HG02798 (cell line): ENCODE data around the gene CCBE1.

Experiments
- ATAC-seq: cut with Tn5 transposase; IDR thresholded peaks from one replicate; pipeline ENCODE4 v1.9.1; 2021; ENCODE audit warnings: mild to moderate bottlenecking; ENCODE audit not compliant: unreplicated experiment, poor library complexity

CCBE1 gene

DNA sequence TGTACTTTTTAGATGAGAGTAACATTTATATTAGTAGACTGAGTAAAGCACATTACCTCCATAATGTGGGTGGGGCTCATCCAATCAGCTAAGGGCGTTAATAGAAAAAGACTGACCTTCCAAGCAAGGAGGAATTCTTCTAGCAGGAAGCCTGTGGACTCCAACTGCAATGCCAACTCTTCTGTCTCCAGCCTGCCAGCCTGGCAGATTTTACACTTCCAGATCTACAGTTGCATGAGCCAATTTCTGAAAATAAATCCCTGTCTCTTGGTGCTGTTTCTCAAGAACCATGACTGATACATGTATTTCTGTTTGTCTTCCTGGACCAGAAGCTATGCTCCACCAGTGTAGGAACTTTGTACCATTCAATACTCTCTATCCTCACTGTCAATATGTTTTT is 269.2 kb downstream of the CCBE1 start:
- no peak for ATAC-seq

DNA sequence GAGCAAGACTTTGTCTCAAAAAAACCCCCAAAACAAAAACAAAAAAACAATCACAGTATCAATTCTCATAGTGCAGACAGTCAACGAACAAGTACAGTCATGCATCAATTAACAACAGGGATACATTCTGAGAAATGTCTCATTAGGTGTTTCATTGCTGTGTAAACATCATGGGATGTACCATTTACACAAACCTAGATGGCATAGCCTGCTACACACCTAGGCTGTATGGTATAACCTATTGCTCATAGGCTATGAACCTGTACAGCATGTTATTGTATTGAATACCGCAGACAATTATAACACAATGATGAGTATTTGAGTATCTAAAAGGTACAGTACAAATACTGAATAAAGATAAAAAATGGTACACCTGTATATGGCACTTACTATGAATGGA is 270.4 kb downstream of the CCBE1 start:
- no peak for ATAC-seq

DNA sequence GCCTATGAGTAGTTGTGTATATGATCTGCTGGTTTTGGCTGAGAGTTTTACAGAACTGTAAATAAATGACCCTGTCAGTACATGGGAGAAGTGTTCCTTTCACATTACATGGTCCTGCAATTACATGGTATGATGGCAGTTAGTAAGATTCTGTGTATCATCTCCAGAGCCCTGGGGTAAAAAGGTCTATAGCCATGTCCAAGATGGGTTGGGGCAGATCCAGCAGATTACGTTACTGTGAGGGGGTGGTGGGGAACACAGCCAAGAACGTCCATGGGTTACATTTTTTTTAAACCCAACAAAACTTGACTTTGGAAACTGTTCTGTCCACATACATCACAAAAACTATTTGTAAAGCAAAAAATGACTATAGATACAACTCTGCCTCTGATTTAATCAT is 274.0 kb downstream of the CCBE1 start:
- ATAC-seq = no peak

GRCh38 chr18:59420244-59420643 is 277.0 kb downstream of the CCBE1 start:
- no peak for ATAC-seq

- ATAC-seq = no peak
Observed at GRCh38 chr18:59419386-59419785, 277.8 kb downstream of the CCBE1 start.

GRCh38 chr18:59416818-59417217 is 280.4 kb downstream of the CCBE1 start:
- ATAC-seq = no peak

GRCh38 chr18:59414111-59414653 is 283.0 kb downstream of the CCBE1 start:
- ATAC-seq = no peak

DNA sequence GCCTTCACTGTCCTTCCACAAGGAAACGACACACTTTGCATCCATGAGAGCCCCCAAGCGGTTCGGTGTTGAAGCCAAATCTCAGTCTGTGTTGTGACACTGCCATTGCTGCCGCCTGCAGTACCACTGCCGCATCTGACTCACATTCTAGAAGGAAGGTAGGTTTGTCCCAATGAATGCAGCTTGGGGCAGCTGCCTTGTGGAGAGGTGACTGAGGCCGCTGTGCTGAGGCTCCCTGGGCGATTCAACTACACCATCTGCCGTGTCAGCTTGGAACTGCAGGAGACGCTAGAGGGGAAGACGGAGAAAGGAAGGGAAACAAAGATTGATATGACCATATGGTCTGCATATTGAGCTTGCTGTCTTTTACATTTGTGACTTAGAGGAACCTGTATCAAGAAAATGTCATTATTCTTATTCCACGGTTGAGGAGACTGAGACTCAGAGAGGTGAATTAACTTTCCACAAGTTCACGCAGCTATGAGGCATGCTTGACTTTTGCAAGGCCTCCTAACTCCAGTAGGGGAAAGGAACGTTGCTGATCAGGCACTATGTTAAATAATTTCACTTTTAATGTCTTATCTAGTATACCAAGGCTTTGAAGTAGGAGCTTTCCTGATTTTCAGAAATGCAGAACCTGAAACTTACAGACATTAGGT is 294.7 kb downstream of the CCBE1 start:
- peak; percentile 98 for ATAC-seq

DNA sequence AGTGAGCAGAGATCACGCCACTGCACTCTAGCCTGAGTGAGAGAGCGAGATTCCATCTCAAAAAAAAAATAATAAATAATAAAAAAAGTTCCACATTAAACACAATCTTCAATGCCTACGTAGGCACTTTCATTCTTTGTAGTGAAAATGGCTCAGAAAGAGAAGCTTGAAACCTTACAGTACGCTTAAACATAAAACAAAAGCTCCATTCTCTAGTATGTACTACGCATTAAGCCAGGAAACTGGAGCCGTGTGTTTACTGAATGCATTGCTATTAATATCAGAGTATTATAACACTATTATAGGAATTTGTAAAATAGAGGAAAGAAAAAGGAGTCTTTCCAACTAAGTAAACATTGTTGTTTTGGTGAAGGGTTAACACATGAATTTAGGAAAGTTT is 296.8 kb downstream of the CCBE1 start:
- ATAC-seq = no peak

GRCh38 chr18:59395226-59396175 is 301.7 kb downstream of the CCBE1 start:
- ATAC-seq = no peak

GRCh38 chr18:59393381-59393780 is 303.8 kb downstream of the CCBE1 start:
- no peak for ATAC-seq

- ATAC-seq = no peak
Observed at GRCh38 chr18:59388817-59389216, 308.4 kb downstream of the CCBE1 start.

GRCh38 chr18:59387687-59388565 is 309.3 kb downstream of the CCBE1 start:
- ATAC-seq = no peak

DNA sequence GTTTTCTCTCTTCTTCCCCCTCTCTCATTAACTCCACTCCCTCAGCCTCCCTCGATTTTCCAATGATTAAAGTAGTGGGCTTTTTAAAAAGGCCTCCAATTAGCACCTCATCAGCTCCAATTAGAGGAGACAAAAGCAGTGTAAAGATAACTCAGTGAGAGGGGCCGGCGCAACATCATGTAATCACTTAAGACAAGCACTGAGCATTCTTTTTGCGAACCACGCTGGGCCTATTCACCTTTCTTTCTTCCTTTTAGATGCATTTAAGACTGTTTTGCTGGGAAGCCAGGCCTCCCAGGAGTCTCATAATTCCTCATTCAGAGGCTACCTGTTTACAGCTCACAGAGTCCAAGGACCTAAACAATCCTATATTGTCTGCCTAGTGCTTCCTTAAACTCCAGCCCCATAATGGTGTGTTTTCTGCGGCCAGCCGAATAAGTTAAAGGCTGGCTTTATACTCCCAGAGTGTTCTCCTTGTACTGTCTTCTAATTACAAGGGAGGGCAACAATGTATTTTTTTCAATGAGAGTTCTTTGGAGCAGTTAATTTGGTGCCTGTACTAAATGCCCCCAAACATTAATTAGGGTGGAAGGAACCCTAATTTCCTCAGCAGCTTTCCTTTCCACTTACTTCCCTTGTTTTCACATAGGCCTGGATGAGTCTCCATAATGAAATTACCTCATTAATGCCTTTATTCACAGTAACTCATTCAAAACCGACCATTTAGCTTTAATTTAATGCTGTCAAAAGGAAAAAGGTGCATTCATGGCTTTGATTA is 310.1 kb downstream of the CCBE1 start:
- no peak for ATAC-seq

- ATAC-seq = no peak
Observed at GRCh38 chr18:59385191-59385590, 312.0 kb downstream of the CCBE1 start.

DNA sequence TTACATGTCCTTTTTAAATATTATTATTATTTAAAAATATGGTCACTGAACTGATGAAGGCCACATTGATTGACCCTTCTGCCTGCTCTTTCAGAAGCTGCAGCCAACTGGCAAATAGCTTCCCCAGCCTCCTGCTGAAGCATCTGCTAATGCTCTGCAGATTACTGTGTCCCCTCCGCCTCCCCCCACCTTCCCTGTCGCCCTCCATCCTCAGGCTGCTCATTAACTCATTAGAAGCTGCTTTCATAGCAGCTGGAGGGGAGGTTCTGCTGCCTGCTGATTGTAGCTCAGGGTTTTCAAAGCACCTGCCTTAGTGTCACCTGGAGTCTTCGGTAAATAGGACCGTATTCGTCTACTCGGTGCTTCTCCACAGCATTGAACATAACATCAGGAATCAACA is 313.4 kb downstream of the CCBE1 start:
- no peak for ATAC-seq

GRCh38 chr18:59382383-59382782 is 314.8 kb downstream of the CCBE1 start:
- no peak for ATAC-seq

- no peak for ATAC-seq
Observed at GRCh38 chr18:59381949-59382348, 315.3 kb downstream of the CCBE1 start.
